ENCODE data around the gene TMEM38B. TPM values are rescaled to one million over a fixed set of nuclear protein-coding genes. Genes with fewer than 3 reads are reported as not detected.

Gene TMEM38B
- total RNA-seq, 1 experiment from 2014 or later: 22.6 TPM

DNA sequence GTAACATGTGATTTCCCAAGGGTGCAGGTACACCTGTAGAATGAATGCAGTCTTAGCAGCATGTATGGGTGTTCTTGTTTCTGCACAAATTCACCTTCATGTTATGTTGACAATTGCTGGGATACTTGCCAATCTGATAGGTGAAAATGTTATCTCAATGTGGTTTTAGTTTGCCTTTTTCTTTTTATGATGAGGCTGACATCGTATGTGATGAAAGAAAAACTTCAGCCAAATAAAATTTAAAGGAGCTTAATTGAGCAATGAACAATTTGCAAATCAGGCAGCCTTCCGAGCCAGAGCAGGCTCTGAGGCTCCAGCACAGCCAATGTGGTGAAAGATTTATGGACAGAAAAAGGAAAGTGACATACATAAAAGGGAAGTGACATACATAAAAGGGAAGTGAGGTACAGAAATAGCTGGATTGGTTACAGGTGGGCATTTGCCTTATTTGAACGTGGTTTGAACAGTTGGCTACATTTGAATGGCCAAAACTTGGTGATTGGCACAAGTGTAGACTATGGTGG, 21.6 kb upstream of the TMEM38B start:
- CTCF ChIA-PET: no interaction called here
- BruUV-seq (replicated peaks): no TSS peak

DNA sequence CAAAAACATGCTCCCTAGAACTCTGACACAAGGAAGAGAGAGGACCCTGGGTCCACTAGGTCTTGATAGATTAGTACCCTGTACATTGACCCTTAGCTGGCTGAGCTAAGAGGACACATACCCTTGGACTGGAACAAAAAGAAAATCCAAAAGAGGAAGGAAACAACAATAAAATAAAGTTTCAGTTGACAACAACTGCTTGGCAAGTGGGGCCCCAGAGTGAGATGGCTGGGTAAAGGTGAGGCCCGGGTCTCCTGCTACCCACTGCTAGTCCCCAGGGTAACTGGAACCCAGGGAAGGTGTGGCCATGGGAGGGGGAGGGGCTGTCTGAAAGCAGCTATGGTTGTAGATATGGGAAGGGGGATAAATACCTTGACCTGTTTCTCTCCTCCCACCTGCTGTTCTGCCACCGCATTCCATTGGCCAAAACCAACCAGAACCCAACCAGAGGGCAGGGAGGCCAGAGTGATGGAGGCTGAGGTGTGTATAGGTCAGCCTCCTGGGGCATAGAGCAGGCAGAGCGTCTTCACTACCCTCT, 20.4 kb upstream of the TMEM38B start:
- DNase-seq (ENCODE audit: low spot score): no peak
- no peaks in the 10 kb centered on the region for H3K4me1 ChIP-seq (ENCODE audit: insufficient read depth, low read length, poor library complexity, severe bottlenecking)

More for the DNA sequence above, 21.6 kb upstream of the TMEM38B start:
- H3K9me3 ChIP-seq (ENCODE audit: low read depth, low read length, poor library complexity, severe bottlenecking): no peaks in the 10 kb centered on the region
- no peaks in the 10 kb centered on the region for H3K36me3 ChIP-seq (ENCODE audit: insufficient read depth, low read length, poor library complexity, severe bottlenecking)
- H3K4me3 ChIP-seq (ENCODE audit: low read depth, low read length, poor library complexity, severe bottlenecking): no peak overlapping the region
- intact Hi-C loops (cut with micrococcal nuclease; ENCODE audit: unreplicated experiment): no loop called here
- H3K27ac ChIP-seq (ENCODE audit: low read depth, low read length, poor library complexity, severe bottlenecking): no peak overlapping the region
- H3K4me1 ChIP-seq (ENCODE audit: insufficient read depth, low read length, poor library complexity, severe bottlenecking): no peaks in the 10 kb centered on the region
- no peak for DNase-seq (ENCODE audit: low spot score)
- POLR2A ChIA-PET (ENCODE audit: low non-redundant PET): no interaction called here
- no peak for TF ChIP-seq EZH2 (IDR thresholded peaks at IDR 0.05; ENCODE audit: borderline replicate concordance, low read depth, low read length, poor library complexity, severe bottlenecking)
- H3K27me3 ChIP-seq (replicated peaks; ENCODE audit: insufficient read depth, low read depth, low read length, poor library complexity): peaks cover 3% of the 10 kb centered on the region

DNA sequence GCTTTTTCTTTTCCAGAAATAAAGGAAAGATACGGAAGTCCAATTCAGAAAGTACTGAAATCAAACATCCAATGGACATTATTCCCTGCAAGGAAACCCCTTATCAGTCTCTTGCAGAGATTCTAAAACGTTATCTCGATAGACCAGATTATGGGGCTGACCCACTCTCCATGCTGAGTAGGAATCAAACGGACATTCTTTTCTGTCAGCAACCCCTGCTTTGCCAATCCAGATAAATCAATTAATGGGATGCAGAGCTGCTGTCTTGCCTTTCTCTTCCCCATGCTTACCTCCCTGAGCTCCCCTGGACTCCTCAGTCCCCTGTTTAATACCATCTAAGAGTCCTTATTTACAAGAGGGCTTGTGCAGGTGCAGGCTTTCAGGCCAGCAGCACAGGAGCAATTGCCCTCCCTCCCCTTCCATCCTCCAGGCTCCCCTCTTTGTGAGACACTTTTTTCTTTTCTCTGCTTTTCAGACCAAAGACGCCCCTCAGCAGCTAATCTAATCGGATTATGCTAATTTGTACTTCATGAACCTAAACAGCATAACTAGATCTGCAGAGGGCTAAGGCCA, 17.9 kb upstream of the TMEM38B start:
- BruUV-seq (replicated peaks): no TSS peak
- ChIA-PET CTCF (no interaction called here), POLR2A (ENCODE audit: low non-redundant PET) (no interaction called here)
- Histone ChIP-seq H3K36me3 (ENCODE audit: insufficient read depth, low read length, poor library complexity, severe bottlenecking) (no peaks in the 10 kb centered on the region), H3K9me3 (ENCODE audit: low read depth, low read length, poor library complexity, severe bottlenecking) (no peaks in the 10 kb centered on the region), H3K4me3 (ENCODE audit: low read depth, low read length, poor library complexity, severe bottlenecking) (no peak overlapping the region), H3K27ac (ENCODE audit: low read depth, low read length, poor library complexity, severe bottlenecking) (no peak overlapping the region), H3K27me3 (replicated peaks; ENCODE audit: insufficient read depth, low read depth, low read length, poor library complexity) (no peaks in the 10 kb centered on the region), H3K4me1 (ENCODE audit: insufficient read depth, low read length, poor library complexity, severe bottlenecking) (no peaks in the 10 kb centered on the region)
- no peak for DNase-seq (ENCODE audit: low spot score)
- intact Hi-C loops (cut with micrococcal nuclease; ENCODE audit: unreplicated experiment): no loop called here
- TF ChIP-seq, protein P1, sequence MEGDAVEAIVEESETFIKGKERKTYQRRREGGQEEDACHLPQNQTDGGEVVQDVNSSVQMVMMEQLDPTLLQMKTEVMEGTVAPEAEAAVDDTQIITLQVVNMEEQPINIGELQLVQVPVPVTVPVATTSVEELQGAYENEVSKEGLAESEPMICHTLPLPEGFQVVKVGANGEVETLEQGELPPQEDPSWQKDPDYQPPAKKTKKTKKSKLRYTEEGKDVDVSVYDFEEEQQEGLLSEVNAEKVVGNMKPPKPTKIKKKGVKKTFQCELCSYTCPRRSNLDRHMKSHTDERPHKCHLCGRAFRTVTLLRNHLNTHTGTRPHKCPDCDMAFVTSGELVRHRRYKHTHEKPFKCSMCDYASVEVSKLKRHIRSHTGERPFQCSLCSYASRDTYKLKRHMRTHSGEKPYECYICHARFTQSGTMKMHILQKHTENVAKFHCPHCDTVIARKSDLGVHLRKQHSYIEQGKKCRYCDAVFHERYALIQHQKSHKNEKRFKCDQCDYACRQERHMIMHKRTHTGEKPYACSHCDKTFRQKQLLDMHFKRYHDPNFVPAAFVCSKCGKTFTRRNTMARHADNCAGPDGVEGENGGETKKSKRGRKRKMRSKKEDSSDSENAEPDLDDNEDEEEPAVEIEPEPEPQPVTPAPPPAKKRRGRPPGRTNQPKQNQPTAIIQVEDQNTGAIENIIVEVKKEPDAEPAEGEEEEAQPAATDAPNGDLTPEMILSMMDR (conservative IDR thresholded peaks at IDR 0.05; ENCODE audit: low read depth, low read length): no peak
- no peak for TF ChIP-seq EZH2 (IDR thresholded peaks at IDR 0.05; ENCODE audit: borderline replicate concordance, low read depth, low read length, poor library complexity, severe bottlenecking)

More for the DNA sequence above, 20.4 kb upstream of the TMEM38B start:
- Histone ChIP-seq H3K27me3 (replicated peaks; ENCODE audit: insufficient read depth, low read depth, low read length, poor library complexity) (no peaks in the 10 kb centered on the region), H3K36me3 (ENCODE audit: insufficient read depth, low read length, poor library complexity, severe bottlenecking) (no peaks in the 10 kb centered on the region), H3K9me3 (ENCODE audit: low read depth, low read length, poor library complexity, severe bottlenecking) (no peaks in the 10 kb centered on the region), H3K4me3 (ENCODE audit: low read depth, low read length, poor library complexity, severe bottlenecking) (no peak overlapping the region), H3K27ac (ENCODE audit: low read depth, low read length, poor library complexity, severe bottlenecking) (no peak overlapping the region)
- TF ChIP-seq EZH2 (IDR thresholded peaks at IDR 0.05; ENCODE audit: borderline replicate concordance, low read depth, low read length, poor library complexity, severe bottlenecking): no peak
- TF ChIP-seq, protein P1 (conservative IDR thresholded peaks at IDR 0.05; ENCODE audit: low read depth, low read length): no peak
- POLR2A ChIA-PET (ENCODE audit: low non-redundant PET): interaction anchor here (0.6 kb wide), 1 partner anchor 1571 kb away, joined by 3 read pairs; no protein-coding TSS in a partner anchor
- intact Hi-C loops (cut with micrococcal nuclease; ENCODE audit: unreplicated experiment): no loop called here
- BruUV-seq (replicated peaks): no TSS peak
- CTCF ChIA-PET: no interaction called here
